NT2/D1 (cell line): ENCODE measurements around the gene CALD1.

Experiments
- DNase-seq: peaks from one replicate; pipeline ENCODE4 v3.0.0-alpha.2; 2011; ENCODE audit warnings: low read depth, low spot score
- H3K27me3 ChIP-seq: 2 replicates; pipeline ENCODE4 v1.6.0; 2011; ENCODE audit warnings: mild to moderate bottlenecking; ENCODE audit not compliant: insufficient read length, insufficient read depth
- H3K36me3 ChIP-seq: 2 replicates; pipeline ENCODE4 v1.6.1; 2011; ENCODE audit warnings: mild to moderate bottlenecking, low read length, mixed read lengths; ENCODE audit not compliant: insufficient read depth, insufficient read length
- H3K4me1 ChIP-seq: 2 replicates; pipeline ENCODE4 v1.5.1; 2011; ENCODE audit not compliant: insufficient read depth, insufficient read length
- H3K4me3 ChIP-seq: 2 replicates; pipeline ENCODE4 v1.5.1; 2011; ENCODE audit warnings: low read depth; ENCODE audit not compliant: insufficient read length
- H3K9ac ChIP-seq: 2 replicates; pipeline ENCODE4 v1.6.0; 2011; ENCODE audit warnings: low read depth; ENCODE audit not compliant: insufficient read length
- H3K9me3 ChIP-seq: 2 replicates; pipeline ENCODE4 v1.5.1; 2011; ENCODE audit warnings: mild to moderate bottlenecking, low read length; ENCODE audit not compliant: insufficient read depth
- SUZ12 ChIP-seq: IDR thresholded peaks from 2 replicates; pipeline ENCODE4 v1.6.1; 2011; ENCODE audit not compliant: insufficient read length, insufficient read depth; ENCODE audit errors: extremely low read depth
- YY1 ChIP-seq: IDR thresholded peaks from 2 replicates; pipeline ENCODE4 v1.6.1; 2011; ENCODE audit not compliant: insufficient read length, insufficient read depth
- ZNF274 ChIP-seq: IDR thresholded peaks from 2 replicates; pipeline ENCODE4 v1.6.1; 2011; ENCODE audit warnings: mild to moderate bottlenecking, low read depth, low read length

Gene CALD1

DNA sequence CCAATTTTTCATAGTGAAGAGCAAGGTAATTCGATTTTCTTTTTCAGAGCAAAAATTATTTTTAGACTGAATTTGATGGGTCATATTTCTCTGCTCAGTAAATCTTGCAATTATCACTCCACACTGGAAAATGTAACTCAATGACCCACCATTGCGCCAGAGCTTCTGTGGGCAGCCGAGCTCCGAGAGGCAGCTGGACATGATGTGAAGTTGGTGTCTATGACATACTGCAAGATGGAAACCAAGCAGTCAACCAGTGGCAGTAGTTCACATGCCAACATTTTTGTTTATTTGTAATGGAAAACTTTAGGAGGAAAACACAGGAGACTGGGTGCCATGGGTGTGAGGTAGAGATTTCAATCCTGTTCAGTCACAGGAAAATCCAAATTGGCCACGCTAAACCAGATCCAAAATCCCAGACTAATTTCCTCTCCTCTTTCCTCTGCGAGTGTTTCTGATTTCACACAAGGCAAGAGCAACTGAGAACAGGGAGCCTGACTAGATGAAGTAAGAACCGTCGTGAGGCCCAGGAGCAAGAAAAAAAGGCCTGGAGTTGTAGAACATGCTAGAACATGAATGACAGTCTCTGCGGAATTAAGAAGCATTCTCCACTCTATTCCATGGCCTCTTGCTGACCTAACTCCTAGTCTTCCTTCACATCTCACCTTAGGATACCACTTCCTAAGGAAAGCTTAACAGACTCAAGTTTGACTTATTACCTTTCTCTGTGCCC, 39.3 kb downstream of the CALD1 start:
- no peaks in the 10 kb centered on the region for H3K9me3 ChIP-seq
- no peaks in the 10 kb centered on the region for H3K4me1 ChIP-seq
- DNase-seq, result no peak
- H3K36me3 ChIP-seq, result peaks cover 64% of the 10 kb centered on the region
- TF ChIP-seq ZNF274, result no peak
- TF ChIP-seq YY1, result no peak
- TF ChIP-seq SUZ12, result no peak
- H3K27me3 ChIP-seq, result no peaks in the 10 kb centered on the region
- H3K4me3 ChIP-seq, result no peak overlapping the region
- no peak overlapping the region for H3K9ac ChIP-seq

DNA sequence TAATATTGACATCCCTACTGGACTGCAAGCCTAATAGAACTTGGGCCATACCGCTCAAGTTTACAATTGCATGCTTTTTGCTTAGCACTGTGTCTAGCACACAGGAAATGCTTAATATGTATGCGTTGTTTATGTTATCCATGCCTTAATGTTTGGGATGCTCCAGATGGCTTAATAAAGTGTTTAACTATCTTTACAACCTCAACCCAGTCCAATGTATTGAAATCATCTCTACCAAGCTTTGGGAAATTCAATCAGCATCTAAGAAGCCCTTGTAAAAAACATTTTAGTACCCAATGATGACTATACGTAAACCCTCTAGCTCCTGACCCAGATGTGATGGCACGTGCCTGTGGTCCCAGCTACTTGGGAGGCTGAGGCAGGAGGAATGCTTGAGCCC, 40.0 kb downstream of the CALD1 start:
- TF ChIP-seq ZNF274 (no peak), SUZ12 (no peak), YY1 (no peak)
- Histone ChIP-seq H3K36me3 (peaks cover 58% of the 10 kb centered on the region), H3K4me3 (no peak overlapping the region), H3K9me3 (no peaks in the 10 kb centered on the region), H3K4me1 (no peaks in the 10 kb centered on the region), H3K27me3 (no peaks in the 10 kb centered on the region), H3K9ac (no peak overlapping the region)
- DNase-seq, result no peak

DNA sequence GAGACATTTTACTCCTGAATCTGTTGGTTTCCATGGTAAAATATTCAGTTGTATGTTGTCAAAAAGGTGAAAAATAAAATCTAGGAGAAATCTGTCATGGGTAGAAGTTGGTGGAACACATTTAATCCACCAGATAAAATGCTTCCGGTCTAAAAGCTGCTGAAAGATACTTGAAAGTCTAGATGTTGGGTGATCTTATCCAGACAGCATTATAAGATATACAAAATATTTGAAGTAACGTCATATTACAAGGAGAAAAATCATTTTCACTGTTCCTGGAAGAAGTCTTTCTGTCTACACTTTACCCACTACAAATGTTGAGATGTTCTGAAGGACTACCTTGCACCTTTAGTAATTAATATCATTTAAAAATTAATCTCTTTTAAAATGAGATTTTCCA, 40.9 kb downstream of the CALD1 start:
- Histone ChIP-seq H3K36me3 (peaks cover 49% of the 10 kb centered on the region), H3K27me3 (no peaks in the 10 kb centered on the region), H3K9me3 (no peaks in the 10 kb centered on the region), H3K9ac (no peak overlapping the region), H3K4me3 (no peak overlapping the region), H3K4me1 (no peaks in the 10 kb centered on the region)
- DNase-seq, result no peak
- TF ChIP-seq SUZ12 (no peak), YY1 (no peak), ZNF274 (no peak)

DNA sequence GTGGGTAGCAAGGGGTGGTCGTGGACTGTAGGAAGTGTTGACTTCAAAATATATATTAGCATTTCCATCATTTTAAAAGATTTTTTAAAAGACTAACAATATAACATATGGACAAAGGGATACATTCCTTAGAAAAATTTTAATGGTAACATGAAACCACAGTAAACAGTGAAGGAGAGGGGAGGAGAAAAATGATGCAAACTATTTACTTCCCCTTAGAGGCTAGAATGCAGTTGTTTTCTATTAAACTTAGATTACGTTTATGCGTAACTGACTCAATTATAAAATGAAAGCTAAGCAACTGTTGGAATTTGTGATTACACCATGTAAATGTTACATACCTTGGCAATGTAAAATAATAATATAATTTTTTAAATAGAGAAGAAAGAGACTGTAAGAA, 41.3 kb downstream of the CALD1 start:
- TF ChIP-seq ZNF274, result no peak
- Histone ChIP-seq H3K27me3 (no peaks in the 10 kb centered on the region), H3K9me3 (no peaks in the 10 kb centered on the region), H3K36me3 (peaks cover 47% of the 10 kb centered on the region), H3K4me3 (no peak overlapping the region), H3K4me1 (no peaks in the 10 kb centered on the region), H3K9ac (no peak overlapping the region)
- no peak for DNase-seq

DNA sequence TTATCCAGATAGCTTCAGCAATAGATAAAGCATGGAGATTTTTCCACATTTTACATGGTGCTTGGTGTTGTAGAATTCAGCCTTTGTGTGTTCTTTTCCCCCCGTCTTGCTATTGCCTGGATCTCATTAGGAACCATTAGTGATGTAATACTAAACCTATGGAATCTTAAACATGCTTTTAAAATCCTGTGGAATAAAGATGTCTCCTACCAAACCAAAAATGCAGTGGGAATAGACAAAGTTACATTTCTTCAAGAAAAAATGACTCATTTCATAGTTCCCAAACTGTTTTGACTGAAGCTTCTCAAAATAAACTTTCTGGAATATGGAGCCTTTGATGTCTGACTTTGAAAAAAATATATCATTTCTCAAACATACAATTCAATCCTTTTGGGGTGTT, 44.0 kb downstream of the CALD1 start:
- TF ChIP-seq YY1 (no peak), ZNF274 (no peak), SUZ12 (no peak)
- H3K4me1 ChIP-seq, result no peaks in the 10 kb centered on the region
- H3K36me3 ChIP-seq, result peaks cover 38% of the 10 kb centered on the region
- H3K9me3 ChIP-seq, result no peaks in the 10 kb centered on the region
- H3K27me3 ChIP-seq, result no peaks in the 10 kb centered on the region
- no peak overlapping the region for H3K9ac ChIP-seq
- DNase-seq, result no peak
- H3K4me3 ChIP-seq, result no peak overlapping the region

DNA sequence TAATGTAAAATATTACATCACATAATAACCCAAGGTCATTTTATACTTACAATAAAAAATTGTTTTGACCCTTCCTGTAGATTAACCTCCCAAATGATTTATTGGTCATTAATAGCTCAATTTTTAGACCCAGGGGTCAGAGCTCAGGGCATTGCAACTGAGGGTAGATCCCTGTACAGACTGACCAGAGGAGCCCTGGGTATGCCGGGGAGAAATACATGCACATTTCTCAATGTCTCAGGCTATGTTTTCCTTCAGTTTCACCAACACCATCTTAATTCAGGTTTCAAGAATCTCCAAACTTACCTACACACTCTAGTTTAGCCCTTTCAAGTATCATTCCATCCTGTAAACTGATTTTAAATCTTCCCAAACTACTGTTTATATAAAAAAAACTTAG, 46.2 kb downstream of the CALD1 start:
- Histone ChIP-seq H3K36me3 (peaks cover 23% of the 10 kb centered on the region), H3K4me1 (no peaks in the 10 kb centered on the region)
- no peak for TF ChIP-seq YY1
- no peak for TF ChIP-seq SUZ12
- TF ChIP-seq ZNF274, result no peak

DNA sequence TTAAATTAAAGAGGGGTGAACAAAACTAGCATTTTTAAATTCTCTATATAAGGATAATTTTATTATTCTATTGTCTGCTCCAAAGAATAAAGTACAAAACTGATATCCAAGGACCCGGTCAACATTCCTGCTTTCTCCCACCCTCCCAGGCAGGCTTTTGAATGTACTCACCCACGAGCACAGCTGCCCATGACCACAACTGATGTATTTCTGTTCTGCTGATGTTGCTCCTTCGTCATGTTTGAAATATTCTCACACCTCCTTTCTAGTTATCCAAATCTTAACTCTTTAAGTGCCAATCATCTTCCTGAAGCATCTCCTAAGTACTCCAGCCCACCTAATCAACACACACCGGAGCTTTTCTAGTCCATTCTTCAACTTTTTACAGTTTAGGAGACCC, 46.7 kb downstream of the CALD1 start:
- no peak for DNase-seq
- no peaks in the 10 kb centered on the region for H3K4me1 ChIP-seq
- TF ChIP-seq ZNF274, result no peak
- no peak for TF ChIP-seq YY1
- TF ChIP-seq SUZ12, result no peak
- no peak overlapping the region for H3K9ac ChIP-seq
- peaks cover 27% of the 10 kb centered on the region for H3K36me3 ChIP-seq
- H3K4me3 ChIP-seq, result no peak overlapping the region
- no peaks in the 10 kb centered on the region for H3K9me3 ChIP-seq
- no peaks in the 10 kb centered on the region for H3K27me3 ChIP-seq

More for the DNA sequence above, 46.2 kb downstream of the CALD1 start:
- Histone ChIP-seq H3K27me3 (no peaks in the 10 kb centered on the region), H3K9ac (no peak overlapping the region), H3K9me3 (no peaks in the 10 kb centered on the region), H3K4me3 (no peak overlapping the region)
- DNase-seq, result no peak
